ENCODE measurements around the gene UBE4B. TPM values are rescaled to one million over a fixed set of nuclear protein-coding genes. Genes with fewer than 3 reads are reported as not detected.
A peak's percentile ranks its signal among the peaks of the same experiment; 100 is the strongest.
"Not testable (repeated sequence)": the region's sequence is repeated elsewhere in the genome, so short reads cannot be mapped to it uniquely, and the experiment has no call there.

UBE4B gene
- total RNA-seq: 10 to 100 TPM; 31.6 to 33.4 TPM

GRCh38 chr1:10032590-10033358 is at the start of gene UBE4B:
Gene UBE4B, plus strand, starts transcription at chr1:10032958. Its CDS starts 713 bp downstream, at chr1:10033671.
- POLR2A ChIA-PET: interaction anchor here (2.0 kb wide), 1 partner anchor 83 kb away, joined by 6 read pairs; no protein-coding TSS in a partner anchor
- H3K9me3 Mint-ChIP-seq: no peaks in the 10 kb centered on the region
- peaks cover 18% of the 10 kb centered on the region for H3K4me1 Mint-ChIP-seq
- peak; percentile 100 for DNase-seq
- peak within 1 kb of the TSS; percentile 86 for H3K4me3 Mint-ChIP-seq
- H3K36me3 Mint-ChIP-seq: no peaks in the 10 kb centered on the region
- H3K27me3 Mint-ChIP-seq: no peaks in the 10 kb centered on the region
- peak; percentile 98 for ATAC-seq (ENCODE audit: low read depth)
- H3K27ac Mint-ChIP-seq: peak within 1 kb of the TSS; percentile 96

- Mint-ChIP-seq H3K9me3 (no peaks in the 10 kb centered on the region), H3K36me3 (peaks cover 3% of the 10 kb centered on the region), H3K4me3 (no peak overlapping the region), H3K27ac (no peak overlapping the region), H3K27me3 (no peaks in the 10 kb centered on the region), H3K4me1 (no peaks in the 10 kb centered on the region)
- POLR2A ChIA-PET: interaction anchor here (0.6 kb wide), 1 partner anchor 10 kb away, joined by 4 read pairs; no protein-coding TSS in a partner anchor
- DNase-seq (no peak), ATAC-seq (ENCODE audit: low read depth) (no peak)
Observed at GRCh38 chr1:9984253-9984652, 48.5 kb upstream of the UBE4B start.

- Mint-ChIP-seq H3K4me1 (no peaks in the 10 kb centered on the region), H3K9me3 (no peaks in the 10 kb centered on the region), H3K27ac (no peak overlapping the region), H3K36me3 (peaks cover 3% of the 10 kb centered on the region), H3K4me3 (no peak overlapping the region), H3K27me3 (no peaks in the 10 kb centered on the region)
- POLR2A ChIA-PET: no interaction called here
- DNase-seq: no peak
- no peak for ATAC-seq (ENCODE audit: low read depth)
Observed at GRCh38 chr1:9985001-9985400, 47.8 kb upstream of the UBE4B start.

GRCh38 chr1:9989773-9990172 is 43.0 kb upstream of the UBE4B start:
- H3K4me1 Mint-ChIP-seq: no peaks in the 10 kb centered on the region
- H3K27me3 Mint-ChIP-seq: peaks cover 10% of the 10 kb centered on the region
- H3K36me3 Mint-ChIP-seq: no peaks in the 10 kb centered on the region
- no peak for ATAC-seq (ENCODE audit: low read depth)
- no peaks in the 10 kb centered on the region for H3K9me3 Mint-ChIP-seq
- no peak for DNase-seq
- POLR2A ChIA-PET: no interaction called here
- H3K4me3 Mint-ChIP-seq: no peak overlapping the region
- no peak overlapping the region for H3K27ac Mint-ChIP-seq

GRCh38 chr1:9990944-9991343 is 41.8 kb upstream of the UBE4B start:
- Mint-ChIP-seq H3K4me1 (no peaks in the 10 kb centered on the region), H3K36me3 (no peaks in the 10 kb centered on the region), H3K27me3 (peaks cover 20% of the 10 kb centered on the region), H3K9me3 (no peaks in the 10 kb centered on the region), H3K27ac (no peak overlapping the region), H3K4me3 (no peak overlapping the region)
- ATAC-seq (ENCODE audit: low read depth) (no peak), DNase-seq (no peak)
- POLR2A ChIA-PET: no interaction called here

GRCh38 chr1:9992910-9993309 is 39.8 kb upstream of the UBE4B start:
- no peaks in the 10 kb centered on the region for H3K36me3 Mint-ChIP-seq
- POLR2A ChIA-PET: no interaction called here
- ATAC-seq (ENCODE audit: low read depth): no peak
- peaks cover 35% of the 10 kb centered on the region for H3K27me3 Mint-ChIP-seq
- peaks cover 3% of the 10 kb centered on the region for H3K4me1 Mint-ChIP-seq
- DNase-seq: no peak
- no peak overlapping the region for H3K27ac Mint-ChIP-seq
- no peaks in the 10 kb centered on the region for H3K9me3 Mint-ChIP-seq
- no peak overlapping the region for H3K4me3 Mint-ChIP-seq

- Mint-ChIP-seq H3K9me3 (no peaks in the 10 kb centered on the region), H3K36me3 (no peaks in the 10 kb centered on the region), H3K4me3 (no peak overlapping the region), H3K27ac (no peak overlapping the region), H3K27me3 (peaks cover 42% of the 10 kb centered on the region), H3K4me1 (peaks cover 5% of the 10 kb centered on the region)
- DNase-seq: no peak
- POLR2A ChIA-PET: no interaction called here
- no peak for ATAC-seq (ENCODE audit: low read depth)
Observed at GRCh38 chr1:9993561-9994075, 39.1 kb upstream of the UBE4B start.

GRCh38 chr1:9996624-9997582 is 35.9 kb upstream of the UBE4B start, which contains the start of gene RBP7:
Gene RBP7, plus strand, starts transcription at chr1:9997228. Its CDS starts 31 bp downstream, at chr1:9997259.
- POLR2A ChIA-PET: no interaction called here
- H3K9me3 Mint-ChIP-seq: no peaks in the 10 kb centered on the region
- H3K27me3 Mint-ChIP-seq: peaks cover 56% of the 10 kb centered on the region
- no peak within 1 kb of the TSS for H3K27ac Mint-ChIP-seq
- H3K4me1 Mint-ChIP-seq: peaks cover 7% of the 10 kb centered on the region
- H3K36me3 Mint-ChIP-seq: no peaks in the 10 kb centered on the region
- ATAC-seq (ENCODE audit: low read depth) (peak; percentile 57), DNase-seq (peak; percentile 42)
- peak within 1 kb of the TSS; percentile 76 for H3K4me3 Mint-ChIP-seq

GRCh38 chr1:10001016-10001665 is 31.6 kb upstream of the UBE4B start:
- POLR2A ChIA-PET: no interaction called here
- Mint-ChIP-seq H3K36me3 (no peaks in the 10 kb centered on the region), H3K9me3 (no peaks in the 10 kb centered on the region), H3K27ac (no peak overlapping the region), H3K27me3 (peaks cover 40% of the 10 kb centered on the region), H3K4me1 (peaks cover 7% of the 10 kb centered on the region), H3K4me3 (no peak overlapping the region)
- ATAC-seq (ENCODE audit: low read depth) (no peak), DNase-seq (no peak)

- ATAC-seq (ENCODE audit: low read depth); H3K36me3 Mint-ChIP-seq; H3K4me1 Mint-ChIP-seq; DNase-seq; H3K4me3 Mint-ChIP-seq; POLR2A ChIA-PET; H3K27ac Mint-ChIP-seq; H3K9me3 Mint-ChIP-seq: not testable (repeated sequence)
- H3K27me3 Mint-ChIP-seq: peaks cover 16% of the 10 kb centered on the region
Observed at GRCh38 chr1:10005248-10005647, 27.5 kb upstream of the UBE4B start.

- DNase-seq (no peak), ATAC-seq (ENCODE audit: low read depth) (no peak)
- peaks cover 6% of the 10 kb centered on the region for H3K27me3 Mint-ChIP-seq
- H3K4me1 Mint-ChIP-seq: no peaks in the 10 kb centered on the region
- no peaks in the 10 kb centered on the region for H3K9me3 Mint-ChIP-seq
- H3K36me3 Mint-ChIP-seq: no peaks in the 10 kb centered on the region
- H3K4me3 Mint-ChIP-seq: no peak overlapping the region
- POLR2A ChIA-PET: no interaction called here
- H3K27ac Mint-ChIP-seq: no peak overlapping the region
Observed at GRCh38 chr1:10007169-10007568, 25.6 kb upstream of the UBE4B start.

GRCh38 chr1:10014016-10014415 is 18.7 kb upstream of the UBE4B start:
- ATAC-seq (ENCODE audit: low read depth) (no peak), DNase-seq (no peak)
- no peak overlapping the region for H3K27ac Mint-ChIP-seq
- no peaks in the 10 kb centered on the region for H3K36me3 Mint-ChIP-seq
- H3K4me3 Mint-ChIP-seq: no peak overlapping the region
- H3K9me3 Mint-ChIP-seq: no peaks in the 10 kb centered on the region
- H3K27me3 Mint-ChIP-seq: peaks cover 6% of the 10 kb centered on the region
- peaks cover 2% of the 10 kb centered on the region for H3K4me1 Mint-ChIP-seq
- POLR2A ChIA-PET: no interaction called here

- DNase-seq (no peak), ATAC-seq (ENCODE audit: low read depth) (no peak)
- POLR2A ChIA-PET: no interaction called here
- H3K27ac Mint-ChIP-seq: no peak overlapping the region
- no peak overlapping the region for H3K4me3 Mint-ChIP-seq
- peaks cover 9% of the 10 kb centered on the region for H3K27me3 Mint-ChIP-seq
- H3K4me1 Mint-ChIP-seq: peaks cover 3% of the 10 kb centered on the region
- no peaks in the 10 kb centered on the region for H3K36me3 Mint-ChIP-seq
- H3K9me3 Mint-ChIP-seq: no peaks in the 10 kb centered on the region
Observed at GRCh38 chr1:10019561-10019960, 13.2 kb upstream of the UBE4B start.
